Stimulated activated CD4-positive, alpha-beta T cell treated with anti-CD3 and anti-CD28 coated beads, Interleukin-12 subunit alpha, Interleukin-12 subunit beta, amount 100 ng/mL, for 4 hours (primary cell): ENCODE results near the gene SERGEF.

Experiments
- DNase-seq: peaks from one replicate; pipeline ENCODE4 v3.0.0-alpha.2; 2020

SERGEF gene

DNA sequence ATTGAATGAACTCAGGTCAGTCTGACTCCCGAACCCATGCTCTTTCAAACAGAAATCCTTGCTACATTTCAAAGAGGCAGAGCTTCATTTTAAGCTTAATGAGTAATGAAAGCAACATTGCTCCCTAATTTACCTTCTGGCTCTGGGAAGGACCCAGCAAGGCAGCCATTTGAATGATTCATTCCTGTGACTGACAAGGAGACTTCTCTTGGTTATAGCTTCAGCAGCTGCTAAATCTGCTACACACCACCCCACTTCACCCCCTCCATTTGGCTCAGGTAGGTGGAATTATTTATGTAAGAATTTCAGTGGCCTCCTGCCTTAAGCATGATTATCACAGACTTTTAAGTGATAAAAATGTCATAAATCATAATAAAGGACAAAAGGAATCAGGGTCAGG, 160.6 kb downstream of the SERGEF start:
- DNase-seq = no peak

- DNase-seq = no peak
Observed at GRCh38 chr11:17851697-17852096, 161.2 kb downstream of the SERGEF start.

DNA sequence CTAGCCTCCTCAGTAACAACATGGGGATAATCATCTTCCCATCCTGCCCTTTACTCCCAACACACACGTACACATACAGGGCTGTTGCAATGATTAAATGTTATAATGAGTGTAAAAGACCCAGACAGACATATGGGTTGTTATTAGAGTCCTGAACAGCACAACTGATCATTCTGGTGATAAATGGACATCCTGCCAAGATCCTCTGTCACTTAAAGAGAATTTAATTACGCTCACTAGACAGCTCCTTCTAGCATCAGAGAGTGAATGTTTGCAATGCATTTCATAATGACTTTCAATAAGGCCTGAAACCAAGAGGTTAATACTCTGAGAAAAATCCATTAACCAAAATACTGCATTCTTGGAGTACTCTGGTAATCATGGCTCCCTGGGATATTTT, 162.5 kb downstream of the SERGEF start:
- DNase-seq = no peak

DNA sequence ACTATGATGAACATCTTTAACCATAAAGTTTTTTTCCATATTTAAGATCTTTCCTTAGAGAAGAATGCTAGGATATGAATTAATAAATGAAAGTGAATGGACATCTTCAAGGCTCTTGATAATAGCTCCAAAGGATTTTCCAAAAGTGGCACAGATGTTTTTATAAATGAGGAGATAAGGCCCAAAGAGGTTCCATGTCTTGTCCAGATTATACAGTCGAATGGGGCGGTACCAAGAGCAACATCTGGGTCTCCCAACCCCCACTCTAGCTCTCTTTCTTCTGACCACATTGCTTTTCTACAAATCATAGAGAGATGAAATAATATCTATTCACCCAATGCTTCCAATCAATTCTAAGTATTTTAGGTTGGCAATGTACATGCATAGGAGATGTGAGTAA, 164.1 kb downstream of the SERGEF start:
- DNase-seq = no peak

GRCh38 chr11:17846852-17847453, 165.9 kb downstream of the SERGEF start:
- DNase-seq = no peak

DNA sequence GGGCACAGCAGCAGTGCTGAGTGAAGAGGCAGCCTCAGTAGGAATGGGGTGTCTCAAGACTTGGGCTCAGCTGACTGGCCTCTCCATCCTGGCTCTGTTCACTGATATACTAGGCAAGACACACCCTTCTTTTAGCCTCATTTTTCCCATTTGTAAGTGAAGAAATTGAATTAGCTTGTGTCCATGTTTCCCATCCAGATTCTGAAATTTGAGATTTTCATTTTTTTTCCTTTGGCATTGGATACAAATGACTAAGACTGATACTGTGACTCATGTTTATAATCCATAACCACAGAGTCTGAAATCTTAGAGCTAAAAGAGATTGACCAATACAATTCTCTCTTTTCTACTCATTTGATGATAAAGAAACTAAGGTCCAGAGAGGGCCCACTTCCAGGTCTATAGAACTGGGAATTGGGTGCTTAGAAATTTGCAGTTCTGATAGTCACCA, 167.4 kb downstream of the SERGEF start:
- no peak for DNase-seq

- DNase-seq = no peak
Observed at GRCh38 chr11:17840101-17840548, 172.7 kb downstream of the SERGEF start.

DNA sequence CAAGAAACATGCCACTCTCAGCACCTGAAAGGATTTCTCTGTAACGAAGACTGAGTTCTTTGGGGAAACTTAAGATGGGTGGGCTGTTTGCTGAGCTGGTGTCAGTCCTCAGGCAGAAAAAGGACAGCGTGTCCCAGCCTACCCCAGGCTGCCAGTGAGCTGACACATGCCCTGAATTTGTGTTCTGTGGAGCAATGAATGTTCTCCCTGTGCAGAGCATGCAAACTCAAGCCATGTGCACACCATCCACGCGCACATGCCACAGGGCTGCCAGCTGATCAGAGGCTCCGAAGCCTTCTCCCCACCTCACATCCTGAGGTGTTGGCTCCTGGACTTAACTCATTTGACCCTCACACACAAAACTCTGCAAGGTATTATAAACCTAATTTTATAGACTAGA, 173.4 kb downstream of the SERGEF start:
- no peak for DNase-seq

DNA sequence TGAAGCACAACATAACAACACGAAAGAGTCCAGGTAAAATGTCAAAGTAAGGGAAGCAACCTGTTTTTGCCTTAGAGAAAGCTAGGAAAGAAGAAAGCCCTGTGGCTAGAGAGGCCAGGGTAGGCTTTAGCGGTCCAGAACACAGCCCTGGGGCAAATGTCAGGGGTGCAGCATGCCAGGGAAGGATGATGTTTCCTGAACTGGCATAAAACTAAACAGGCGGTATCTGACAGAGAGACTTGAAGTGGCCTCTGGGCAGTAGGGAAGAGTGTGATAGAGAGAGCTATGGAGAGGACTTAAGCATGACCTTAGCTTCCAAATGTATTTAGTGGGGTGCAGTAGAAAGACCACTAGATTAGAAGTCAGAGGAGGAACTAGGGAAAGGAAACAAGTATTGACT, 174.7 kb downstream of the SERGEF start:
- DNase-seq = no peak

DNA sequence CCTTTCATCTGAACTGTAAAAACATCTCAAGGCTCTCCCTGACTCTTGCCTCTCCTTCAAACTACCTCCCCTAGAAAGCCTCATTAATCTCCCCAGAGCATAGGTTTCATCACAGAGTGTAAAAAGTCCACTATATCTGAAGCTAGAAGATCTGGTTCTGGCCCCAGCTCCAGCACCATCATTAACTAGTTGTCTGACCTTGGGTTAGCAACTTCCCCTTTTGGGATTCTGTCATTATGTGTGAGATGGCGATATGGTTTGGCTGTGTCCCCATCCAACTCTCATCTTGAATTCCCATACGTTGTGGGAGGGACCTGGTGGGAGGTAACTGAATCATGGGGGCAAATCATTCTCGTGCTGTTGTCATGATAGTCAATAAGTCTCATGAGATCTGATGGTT, 181.0 kb downstream of the SERGEF start:
- no peak for DNase-seq

DNA sequence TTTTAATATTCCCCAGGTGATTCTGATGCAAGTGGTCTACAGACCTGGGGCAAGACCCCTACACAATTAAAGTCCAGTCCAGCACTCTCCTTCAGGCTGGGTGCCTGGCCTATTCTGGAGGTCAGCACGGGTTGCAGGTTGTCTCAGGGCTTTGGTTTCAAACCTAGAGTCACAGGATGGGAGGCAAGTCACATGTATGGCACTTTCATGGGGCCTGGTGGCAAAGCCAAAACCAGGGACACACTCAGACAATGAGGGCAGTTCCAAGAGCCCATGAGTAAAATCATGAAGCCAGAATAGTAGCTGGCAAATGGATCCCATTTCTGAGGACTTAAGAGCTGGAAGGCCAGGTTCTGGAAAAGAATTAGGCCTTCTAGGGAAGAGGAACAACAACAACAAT, 181.6 kb downstream of the SERGEF start:
- no peak for DNase-seq

DNA sequence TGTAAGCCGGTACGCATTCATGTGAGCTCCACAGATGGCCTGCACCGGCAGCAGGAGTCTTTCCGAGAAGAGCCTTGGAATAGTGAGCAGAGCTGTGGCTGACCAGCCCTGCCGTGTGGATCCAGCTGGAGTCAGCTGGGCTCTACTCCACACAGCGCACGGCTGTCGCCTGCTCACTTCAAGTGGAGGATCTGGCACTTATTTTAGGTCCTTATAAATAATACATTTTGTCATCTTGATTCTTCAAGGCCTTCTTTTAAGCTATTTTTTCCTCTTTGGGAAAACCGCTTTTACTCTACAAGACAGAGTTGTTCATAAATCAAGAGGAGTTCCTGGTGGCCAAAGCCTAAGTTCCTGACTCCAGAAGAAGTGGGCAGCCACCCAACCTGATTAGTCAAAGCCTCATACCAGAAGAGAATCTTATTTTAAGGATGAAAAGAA, 184.5 kb downstream of the SERGEF start:
- DNase-seq = no peak

DNA sequence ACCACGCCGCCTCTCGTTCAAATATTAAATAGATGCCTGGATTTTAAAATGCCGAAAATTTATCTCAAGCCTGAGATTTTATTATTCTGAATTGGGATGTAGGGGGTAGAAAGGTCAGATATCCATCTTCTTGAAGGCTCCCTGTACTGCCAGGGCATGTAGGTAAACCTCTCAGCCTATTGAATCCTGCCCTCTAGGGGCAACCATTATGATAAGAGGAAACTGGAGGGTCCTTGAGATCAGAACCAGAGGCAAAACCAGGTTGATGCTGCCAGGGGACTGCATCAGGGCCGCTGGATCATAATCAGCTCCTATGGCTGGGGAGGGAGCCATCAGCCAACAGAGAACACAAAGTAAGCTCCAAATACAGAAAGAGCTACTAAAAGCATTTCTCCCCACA, 185.8 kb downstream of the SERGEF start:
- no peak for DNase-seq

GRCh38 chr11:17822401-17822781, 190.5 kb downstream of the SERGEF start:
- DNase-seq = no peak

DNA sequence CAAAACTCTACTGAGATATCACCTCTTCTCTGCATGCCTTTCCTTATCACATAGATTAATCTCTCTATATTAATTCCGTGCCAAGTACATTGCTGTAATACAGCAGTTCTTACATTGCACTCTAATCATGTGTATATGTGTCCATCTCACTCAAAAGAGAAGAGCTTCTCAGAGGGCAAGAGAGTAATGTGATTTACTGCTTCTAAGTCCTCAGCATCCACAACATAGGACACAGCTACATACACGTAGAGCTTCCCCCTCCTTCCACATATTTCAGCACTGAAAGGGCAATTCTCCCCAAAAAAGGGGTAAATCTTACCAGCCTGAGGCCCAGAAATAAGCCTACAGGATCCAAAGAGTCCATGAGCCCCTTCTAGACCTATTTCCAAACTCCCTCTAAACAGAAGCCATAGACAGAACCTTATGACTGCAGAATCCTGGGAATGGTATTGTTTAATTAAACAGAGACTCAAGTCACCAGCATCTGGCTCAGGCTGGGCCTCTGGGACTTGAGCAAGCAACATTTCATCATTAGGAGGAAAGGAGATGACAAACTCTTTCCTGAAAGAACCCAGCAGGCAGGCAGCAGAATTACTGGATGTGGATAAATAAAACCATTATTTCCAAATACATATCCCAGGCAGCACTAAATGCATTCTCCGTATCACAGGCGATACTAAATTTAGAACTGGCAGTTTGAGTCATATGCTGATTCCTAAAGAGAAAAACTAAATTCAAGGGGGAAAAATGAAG, 191.0 kb downstream of the SERGEF start:
- DNase-seq = no peak

- no peak for DNase-seq
Observed at GRCh38 chr11:17816232-17816931, 196.5 kb downstream of the SERGEF start.

- no peak for DNase-seq
Observed at GRCh38 chr11:17814546-17814945, 198.3 kb downstream of the SERGEF start.

GRCh38 chr11:17813391-17814059, 199.3 kb downstream of the SERGEF start:
- no peak for DNase-seq

GRCh38 chr11:17812865-17813187, 200.0 kb downstream of the SERGEF start:
- no peak for DNase-seq

DNA sequence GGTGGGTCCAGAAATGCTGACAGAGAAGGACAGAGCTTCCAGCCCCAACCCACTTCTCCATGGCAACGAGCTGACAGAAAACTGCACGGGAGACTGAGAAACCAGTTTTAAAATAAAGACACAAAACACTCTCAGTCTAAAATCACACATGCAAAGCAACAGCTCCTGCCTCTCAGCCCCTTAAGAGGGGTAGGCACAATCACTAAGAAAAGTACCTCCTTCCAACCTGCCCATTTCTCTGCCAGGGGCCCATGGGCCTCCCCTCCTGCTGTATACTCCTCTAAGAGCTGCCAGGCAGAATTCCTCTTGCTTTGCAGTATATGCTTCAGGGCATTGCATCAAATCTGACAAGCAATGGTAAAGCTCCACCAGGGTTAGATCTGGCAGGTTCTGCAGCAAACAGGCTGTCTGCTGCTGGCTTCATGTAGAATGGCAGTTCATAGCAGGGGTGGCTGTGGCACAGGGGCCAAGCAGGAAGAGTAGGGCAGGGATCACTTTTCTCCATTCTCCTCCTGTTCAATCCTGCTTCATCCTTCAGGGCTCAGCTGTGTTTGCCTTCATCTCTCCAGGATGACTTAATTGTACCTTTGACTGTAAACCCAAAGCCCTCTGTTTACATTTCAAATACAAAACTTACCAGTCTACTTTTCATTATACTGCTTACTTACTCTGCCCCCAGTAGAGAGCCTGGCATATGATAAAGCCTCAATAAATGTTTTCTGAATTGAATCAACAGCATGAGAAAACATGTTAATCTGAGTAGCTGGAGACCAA, 200.6 kb downstream of the SERGEF start:
- DNase-seq = no peak

- DNase-seq = no peak
Observed at GRCh38 chr11:17811352-17811751, 201.5 kb downstream of the SERGEF start.

- DNase-seq = no peak
Observed at GRCh38 chr11:17810746-17811145, 202.1 kb downstream of the SERGEF start.

- no peak for DNase-seq
Observed at GRCh38 chr11:17810041-17810440, 202.8 kb downstream of the SERGEF start.
